GM23338 (cell line): Measurements from ENCODE around the gene PNPLA2. TPM values are rescaled to one million over a fixed set of nuclear protein-coding genes. Genes with fewer than 3 reads are reported as not detected.

Experiments used
- ATAC-seq: fragments of 200-7000 bp; cut with Tn5 transposase; 3 replicates; pipeline ENCODE4 v1.9.1; 2020
- DNase-seq: peaks from one replicate; pipeline ENCODE4 v3.0.0-alpha.2; 2015; ENCODE audit warnings: low spot score
- H2AFZ ChIP-seq: fragments of 200-600 bp; sonication (generic); 2 replicates; pipeline ENCODE4 v1.8.0; 2016; ENCODE audit warnings: antibody characterized with exemption, mild to moderate bottlenecking, moderate library complexity
- H3F3A ChIP-seq: fragments of 200-600 bp; sonication (generic); replicated peaks from 2 replicates; pipeline ENCODE4 v1.8.0; 2017; ENCODE audit warnings: antibody characterized with exemption, mixed run types, low read depth
- H3K27ac ChIP-seq: fragments of 200-600 bp; sonication (generic); 2 replicates; pipeline ENCODE4 v1.6.1; 2016; ENCODE audit warnings: low read depth
- H3K27me3 ChIP-seq: fragments of 200-600 bp; sonication (generic); 2 replicates; pipeline ENCODE4 v1.8.0; 2016; ENCODE audit warnings: mild to moderate bottlenecking, mixed run types, moderate library complexity; ENCODE audit not compliant: insufficient read depth
- H3K36me3 ChIP-seq: fragments of 200-600 bp; sonication (generic); 2 replicates; pipeline ENCODE4 v1.8.0; 2016; ENCODE audit warnings: mild to moderate bottlenecking; ENCODE audit not compliant: insufficient read depth
- H3K4me1 ChIP-seq: fragments of 200-600 bp; sonication (generic); 2 replicates; pipeline ENCODE4 v1.8.0; 2016; ENCODE audit warnings: mild to moderate bottlenecking, moderate library complexity; ENCODE audit not compliant: insufficient read depth
- H3K4me2 ChIP-seq: fragments of 200-600 bp; sonication (generic); 2 replicates; pipeline ENCODE4 v1.7.1; 2017; ENCODE audit warnings: mixed run types
- H3K4me3 ChIP-seq: fragments of 200-600 bp; sonication (generic); 2 replicates; pipeline ENCODE4 v1.6.1; 2016; ENCODE audit warnings: mixed run types
- H3K79me2 ChIP-seq: fragments of 200-600 bp; sonication (generic); replicated peaks from 2 replicates; pipeline ENCODE4 v1.8.0; 2017; ENCODE audit warnings: mild to moderate bottlenecking; ENCODE audit not compliant: insufficient read depth
- H3K9me2 ChIP-seq: fragments of 200-600 bp; sonication (generic); 2 replicates; pipeline ENCODE4 v1.8.0; 2017; ENCODE audit not compliant: insufficient read depth
- H4K20me1 ChIP-seq: fragments of 200-600 bp; sonication (generic); replicated peaks from 2 replicates; pipeline ENCODE4 v1.8.0; 2017; ENCODE audit warnings: mild to moderate bottlenecking; ENCODE audit not compliant: insufficient read depth
- H3K27ac Mint-ChIP-seq: 2 replicates; pipeline ENCODE4 v1.8.0; 2020; ENCODE audit warnings: inconsistent platforms, mild to moderate bottlenecking, moderate library complexity, mixed read lengths
- H3K27me3 Mint-ChIP-seq: 3 replicates; pipeline ENCODE4 v1.8.0; 2022; ENCODE audit warnings: low read depth, mild to moderate bottlenecking, moderate library complexity, mixed read lengths, inconsistent platforms; ENCODE audit not compliant: insufficient read depth, poor library complexity
- H3K36me3 Mint-ChIP-seq: 3 replicates; pipeline ENCODE4 v1.8.0; 2021; ENCODE audit warnings: low read depth, mild to moderate bottlenecking, inconsistent platforms, moderate library complexity, mixed read lengths
- H3K4me1 Mint-ChIP-seq: 3 replicates; pipeline ENCODE4 v1.8.0; 2020; ENCODE audit warnings: mild to moderate bottlenecking, inconsistent platforms, mixed read lengths
- H3K4me3 Mint-ChIP-seq: 3 replicates; pipeline ENCODE4 v1.8.0; 2021; ENCODE audit warnings: moderate library complexity, mild to moderate bottlenecking, inconsistent platforms, mixed read lengths
- H3K9me3 Mint-ChIP-seq: 3 replicates; pipeline ENCODE4 v1.8.0; 2020; ENCODE audit warnings: moderate library complexity, mild to moderate bottlenecking, inconsistent platforms, mixed read lengths
- CREB1 ChIP-seq: fragments of 250-450 bp; sonication (Bioruptor Pico); IDR thresholded peaks from 2 replicates; pipeline ENCODE4 v1.5.0; 2020; ENCODE audit warnings: low read depth, mild to moderate bottlenecking, moderate library complexity
- JUNB ChIP-seq: IDR thresholded peaks from one replicate; pipeline ENCODE4 v1.6.1; 2016; ENCODE audit warnings: antibody characterized with exemption; ENCODE audit not compliant: unreplicated experiment
- NANOG ChIP-seq: IDR thresholded peaks from 2 replicates; pipeline ENCODE4 v1.6.1; 2016; ENCODE audit warnings: antibody characterized with exemption, borderline replicate concordance
- REST ChIP-seq: IDR thresholded peaks from one replicate; pipeline ENCODE4 v1.6.1; 2018; ENCODE audit warnings: antibody characterized with exemption; ENCODE audit not compliant: unreplicated experiment
- ZNF331 ChIP-seq: fragments of 250-450 bp; sonication (Bioruptor Pico); IDR thresholded peaks from 2 replicates; pipeline ENCODE4 v1.5.0; 2020; ENCODE audit warnings: low read depth, mild to moderate bottlenecking, moderate library complexity
- polyA plus RNA-seq: library from polyadenylated mRNA; unstranded; fragments of >200 nt; fragmentation: Nextera tagmentation; extraction: Ambion mirVana; gene quantifications from 2 replicates; pipeline ENCODE4 v1.2.1, GENCODE V29; 2016
- total RNA-seq: library from RNA; depleted of rRNA; stranded (reverse); fragments of >200 nt; shearing (Covaris generic); gene quantifications from 2 replicates; pipeline ENCODE4 v1.2.3, GENCODE V29; 2014
- TF ChIP-seq, protein P1 (sequence below), 2 experiments: fragments of 200-600 bp in 1 of 2; sonication (generic) in 1 of 2; conservative IDR thresholded peaks; 2 replicates each; pipeline versions ENCODE4 v1.5.1 to v1.6.1; 2016 to 2017; ENCODE audit warnings: antibody characterized with exemption in 2 of 2, low read depth in 2 of 2, mild to moderate bottlenecking in 2 of 2, moderate library complexity in 1 of 2
- TF ChIP-seq, protein P2 (sequence below): IDR thresholded peaks from 2 replicates; pipeline ENCODE4 v1.6.1; 2016; ENCODE audit warnings: antibody characterized with exemption
- TF ChIP-seq, protein P3 (sequence below): fragments of 250-450 bp; sonication (Bioruptor Pico); IDR thresholded peaks from 2 replicates; pipeline ENCODE4 v1.5.0; 2020; ENCODE audit warnings: mild to moderate bottlenecking, moderate library complexity

The PNPLA2 gene
- total and polyA plus RNA-seq, 2 experiments from 2014 or later, result 31.1 to 45.6 TPM

DNA sequence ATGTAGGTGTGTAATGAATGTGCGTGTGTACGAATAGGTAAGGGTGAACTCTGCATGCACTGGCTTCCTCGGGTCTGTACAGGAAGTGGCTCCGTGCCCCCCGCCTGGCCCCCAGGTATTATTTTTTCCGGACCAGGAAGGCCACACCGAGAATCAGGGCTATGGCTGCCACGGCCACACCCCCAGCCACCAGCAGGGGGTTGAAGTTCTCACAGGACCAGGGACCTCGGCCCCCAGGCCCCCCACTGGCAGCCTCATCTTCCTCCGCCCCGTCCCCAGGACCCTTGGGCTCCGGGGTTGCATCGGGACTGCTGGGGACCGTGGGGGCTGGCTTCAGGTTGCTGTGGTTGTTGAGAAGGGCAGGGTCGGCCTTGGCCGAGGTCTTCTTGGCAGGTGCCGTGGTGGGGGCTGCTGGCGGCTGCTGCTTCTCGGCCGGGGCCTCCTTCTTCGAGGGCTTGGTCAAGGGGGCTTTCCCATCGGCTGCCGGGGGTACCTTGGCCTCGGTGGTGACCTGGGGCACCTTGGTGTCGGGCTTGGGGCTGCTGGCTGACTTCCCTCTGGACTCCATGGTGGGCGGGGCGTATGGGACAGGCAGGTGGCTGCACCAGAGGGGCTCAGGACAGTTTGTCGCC is 30.6 kb upstream of the PNPLA2 start:
- no peak overlapping the region for H3K27ac Mint-ChIP-seq
- Histone ChIP-seq H4K20me1 (peaks cover 7% of the 10 kb centered on the region), H3K36me3 (no peaks in the 10 kb centered on the region), H3K4me2 (no peak overlapping the region), H3F3A (peaks cover 13% of the 10 kb centered on the region), H2AFZ (no peak overlapping the region), H3K79me2 (no peaks in the 10 kb centered on the region), H3K4me1 (peaks cover 23% of the 10 kb centered on the region), H3K27me3 (no peaks in the 10 kb centered on the region), H3K4me3 (no peak overlapping the region), H3K9me2 (no peaks in the 10 kb centered on the region), H3K27ac (no peak overlapping the region)
- no peak for ATAC-seq
- H3K27me3 Mint-ChIP-seq, result peaks cover 18% of the 10 kb centered on the region
- H3K4me3 Mint-ChIP-seq, result no peak overlapping the region
- H3K4me1 Mint-ChIP-seq, result peaks cover 32% of the 10 kb centered on the region
- H3K36me3 Mint-ChIP-seq, result peaks cover 13% of the 10 kb centered on the region; the same call in 2 of the 3 replicates
- no peak for DNase-seq
- no peak for TF ChIP-seq CREB1
- TF ChIP-seq, protein P1, sequence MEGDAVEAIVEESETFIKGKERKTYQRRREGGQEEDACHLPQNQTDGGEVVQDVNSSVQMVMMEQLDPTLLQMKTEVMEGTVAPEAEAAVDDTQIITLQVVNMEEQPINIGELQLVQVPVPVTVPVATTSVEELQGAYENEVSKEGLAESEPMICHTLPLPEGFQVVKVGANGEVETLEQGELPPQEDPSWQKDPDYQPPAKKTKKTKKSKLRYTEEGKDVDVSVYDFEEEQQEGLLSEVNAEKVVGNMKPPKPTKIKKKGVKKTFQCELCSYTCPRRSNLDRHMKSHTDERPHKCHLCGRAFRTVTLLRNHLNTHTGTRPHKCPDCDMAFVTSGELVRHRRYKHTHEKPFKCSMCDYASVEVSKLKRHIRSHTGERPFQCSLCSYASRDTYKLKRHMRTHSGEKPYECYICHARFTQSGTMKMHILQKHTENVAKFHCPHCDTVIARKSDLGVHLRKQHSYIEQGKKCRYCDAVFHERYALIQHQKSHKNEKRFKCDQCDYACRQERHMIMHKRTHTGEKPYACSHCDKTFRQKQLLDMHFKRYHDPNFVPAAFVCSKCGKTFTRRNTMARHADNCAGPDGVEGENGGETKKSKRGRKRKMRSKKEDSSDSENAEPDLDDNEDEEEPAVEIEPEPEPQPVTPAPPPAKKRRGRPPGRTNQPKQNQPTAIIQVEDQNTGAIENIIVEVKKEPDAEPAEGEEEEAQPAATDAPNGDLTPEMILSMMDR (conservative IDR thresholded peaks at IDR 0.05; ENCODE audit: low read depth in 2 of 2), result no peak
- no peak for TF ChIP-seq REST
- TF ChIP-seq JUNB, result no peak
- TF ChIP-seq ZNF331 (CRISPR knock-in tag), result no peak
- TF ChIP-seq, protein P2, sequence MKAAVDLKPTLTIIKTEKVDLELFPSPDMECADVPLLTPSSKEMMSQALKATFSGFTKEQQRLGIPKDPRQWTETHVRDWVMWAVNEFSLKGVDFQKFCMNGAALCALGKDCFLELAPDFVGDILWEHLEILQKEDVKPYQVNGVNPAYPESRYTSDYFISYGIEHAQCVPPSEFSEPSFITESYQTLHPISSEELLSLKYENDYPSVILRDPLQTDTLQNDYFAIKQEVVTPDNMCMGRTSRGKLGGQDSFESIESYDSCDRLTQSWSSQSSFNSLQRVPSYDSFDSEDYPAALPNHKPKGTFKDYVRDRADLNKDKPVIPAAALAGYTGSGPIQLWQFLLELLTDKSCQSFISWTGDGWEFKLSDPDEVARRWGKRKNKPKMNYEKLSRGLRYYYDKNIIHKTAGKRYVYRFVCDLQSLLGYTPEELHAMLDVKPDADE, result no peak
- TF ChIP-seq, protein P3, sequence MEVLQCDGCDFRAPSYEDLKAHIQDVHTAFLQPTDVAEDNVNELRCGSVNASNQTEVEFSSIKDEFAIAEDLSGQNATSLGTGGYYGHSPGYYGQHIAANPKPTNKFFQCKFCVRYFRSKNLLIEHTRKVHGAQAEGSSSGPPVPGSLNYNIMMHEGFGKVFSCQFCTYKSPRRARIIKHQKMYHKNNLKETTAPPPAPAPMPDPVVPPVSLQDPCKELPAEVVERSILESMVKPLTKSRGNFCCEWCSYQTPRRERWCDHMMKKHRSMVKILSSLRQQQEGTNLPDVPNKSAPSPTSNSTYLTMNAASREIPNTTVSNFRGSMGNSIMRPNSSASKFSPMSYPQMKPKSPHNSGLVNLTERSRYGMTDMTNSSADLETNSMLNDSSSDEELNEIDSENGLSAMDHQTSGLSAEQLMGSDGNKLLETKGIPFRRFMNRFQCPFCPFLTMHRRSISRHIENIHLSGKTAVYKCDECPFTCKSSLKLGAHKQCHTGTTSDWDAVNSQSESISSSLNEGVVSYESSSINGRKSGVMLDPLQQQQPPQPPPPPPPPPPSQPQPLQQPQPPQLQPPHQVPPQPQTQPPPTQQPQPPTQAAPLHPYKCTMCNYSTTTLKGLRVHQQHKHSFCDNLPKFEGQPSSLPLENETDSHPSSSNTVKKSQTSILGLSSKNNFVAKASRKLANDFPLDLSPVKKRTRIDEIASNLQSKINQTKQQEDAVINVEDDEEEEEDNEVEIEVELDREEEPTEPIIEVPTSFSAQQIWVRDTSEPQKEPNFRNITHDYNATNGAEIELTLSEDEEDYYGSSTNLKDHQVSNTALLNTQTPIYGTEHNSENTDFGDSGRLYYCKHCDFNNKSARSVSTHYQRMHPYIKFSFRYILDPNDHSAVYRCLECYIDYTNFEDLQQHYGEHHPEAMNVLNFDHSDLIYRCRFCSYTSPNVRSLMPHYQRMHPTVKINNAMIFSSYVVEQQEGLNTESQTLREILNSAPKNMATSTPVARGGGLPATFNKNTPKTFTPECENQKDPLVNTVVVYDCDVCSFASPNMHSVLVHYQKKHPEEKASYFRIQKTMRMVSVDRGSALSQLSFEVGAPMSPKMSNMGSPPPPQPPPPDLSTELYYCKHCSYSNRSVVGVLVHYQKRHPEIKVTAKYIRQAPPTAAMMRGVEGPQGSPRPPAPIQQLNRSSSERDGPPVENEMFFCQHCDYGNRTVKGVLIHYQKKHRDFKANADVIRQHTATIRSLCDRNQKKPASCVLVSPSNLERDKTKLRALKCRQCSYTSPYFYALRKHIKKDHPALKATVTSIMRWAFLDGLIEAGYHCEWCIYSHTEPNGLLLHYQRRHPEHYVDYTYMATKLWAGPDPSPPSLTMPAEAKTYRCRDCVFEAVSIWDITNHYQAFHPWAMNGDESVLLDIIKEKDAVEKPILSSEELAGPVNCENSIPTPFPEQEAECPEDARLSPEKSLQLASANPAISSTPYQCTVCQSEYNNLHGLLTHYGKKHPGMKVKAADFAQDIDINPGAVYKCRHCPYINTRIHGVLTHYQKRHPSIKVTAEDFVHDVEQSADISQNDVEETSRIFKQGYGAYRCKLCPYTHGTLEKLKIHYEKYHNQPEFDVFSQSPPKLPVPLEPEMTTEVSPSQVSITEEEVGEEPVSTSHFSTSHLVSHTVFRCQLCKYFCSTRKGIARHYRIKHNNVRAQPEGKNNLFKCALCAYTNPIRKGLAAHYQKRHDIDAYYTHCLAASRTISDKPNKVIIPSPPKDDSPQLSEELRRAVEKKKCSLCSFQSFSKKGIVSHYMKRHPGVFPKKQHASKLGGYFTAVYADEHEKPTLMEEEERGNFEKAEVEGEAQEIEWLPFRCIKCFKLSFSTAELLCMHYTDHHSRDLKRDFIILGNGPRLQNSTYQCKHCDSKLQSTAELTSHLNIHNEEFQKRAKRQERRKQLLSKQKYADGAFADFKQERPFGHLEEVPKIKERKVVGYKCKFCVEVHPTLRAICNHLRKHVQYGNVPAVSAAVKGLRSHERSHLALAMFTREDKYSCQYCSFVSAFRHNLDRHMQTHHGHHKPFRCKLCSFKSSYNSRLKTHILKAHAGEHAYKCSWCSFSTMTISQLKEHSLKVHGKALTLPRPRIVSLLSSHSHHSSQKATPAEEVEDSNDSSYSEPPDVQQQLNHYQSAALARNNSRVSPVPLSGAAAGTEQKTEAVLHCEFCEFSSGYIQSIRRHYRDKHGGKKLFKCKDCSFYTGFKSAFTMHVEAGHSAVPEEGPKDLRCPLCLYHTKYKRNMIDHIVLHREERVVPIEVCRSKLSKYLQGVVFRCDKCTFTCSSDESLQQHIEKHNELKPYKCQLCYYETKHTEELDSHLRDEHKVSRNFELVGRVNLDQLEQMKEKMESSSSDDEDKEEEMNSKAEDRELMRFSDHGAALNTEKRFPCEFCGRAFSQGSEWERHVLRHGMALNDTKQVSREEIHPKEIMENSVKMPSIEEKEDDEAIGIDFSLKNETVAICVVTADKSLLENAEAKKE (CRISPR knock-in tag), result no peak
- TF ChIP-seq NANOG, result no peak
- H3K9me3 Mint-ChIP-seq, result no peaks in the 10 kb centered on the region
